ENCODE measurements around the gene ALX4. TPM values are rescaled to one million over a fixed set of nuclear protein-coding genes. Genes with fewer than 3 reads are reported as not detected.

ALX4 gene
- total RNA-seq, 2 experiments from 2014 or later = not detected

- H3K27me3 ChIP-seq (ENCODE audit: control insufficient read depth in 1 of 2, insufficient read depth in 2 of 2, low read length in 2 of 2) = no peaks in the 10 kb centered on the region
- H3K4me1 ChIP-seq (ENCODE audit: insufficient read depth, low read length) = peaks cover 10% of the 10 kb centered on the region
- no peaks in the 10 kb centered on the region for H3K9me3 ChIP-seq (ENCODE audit: control insufficient read depth in 1 of 2, insufficient read depth in 1 of 2, low read length in 2 of 2)
- ChIA-PET CTCF (no interaction called here), POLR2A (no interaction called here)
- no peak overlapping the region for H3K27ac ChIP-seq (ENCODE audit: low read depth in 1 of 2, low read length in 2 of 2)
- TF ChIP-seq, protein P1, sequence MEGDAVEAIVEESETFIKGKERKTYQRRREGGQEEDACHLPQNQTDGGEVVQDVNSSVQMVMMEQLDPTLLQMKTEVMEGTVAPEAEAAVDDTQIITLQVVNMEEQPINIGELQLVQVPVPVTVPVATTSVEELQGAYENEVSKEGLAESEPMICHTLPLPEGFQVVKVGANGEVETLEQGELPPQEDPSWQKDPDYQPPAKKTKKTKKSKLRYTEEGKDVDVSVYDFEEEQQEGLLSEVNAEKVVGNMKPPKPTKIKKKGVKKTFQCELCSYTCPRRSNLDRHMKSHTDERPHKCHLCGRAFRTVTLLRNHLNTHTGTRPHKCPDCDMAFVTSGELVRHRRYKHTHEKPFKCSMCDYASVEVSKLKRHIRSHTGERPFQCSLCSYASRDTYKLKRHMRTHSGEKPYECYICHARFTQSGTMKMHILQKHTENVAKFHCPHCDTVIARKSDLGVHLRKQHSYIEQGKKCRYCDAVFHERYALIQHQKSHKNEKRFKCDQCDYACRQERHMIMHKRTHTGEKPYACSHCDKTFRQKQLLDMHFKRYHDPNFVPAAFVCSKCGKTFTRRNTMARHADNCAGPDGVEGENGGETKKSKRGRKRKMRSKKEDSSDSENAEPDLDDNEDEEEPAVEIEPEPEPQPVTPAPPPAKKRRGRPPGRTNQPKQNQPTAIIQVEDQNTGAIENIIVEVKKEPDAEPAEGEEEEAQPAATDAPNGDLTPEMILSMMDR (IDR thresholded peaks at IDR 0.05) = no peak
- Mint-ChIP-seq H3K27me3 (no peaks in the 10 kb centered on the region), H3K9me3 (no peaks in the 10 kb centered on the region), H3K4me3 (no peak overlapping the region), H3K36me3 (ENCODE audit: low read depth) (peaks cover 53% of the 10 kb centered on the region), H3K4me1 (ENCODE audit: low read depth) (peaks cover 14% of the 10 kb centered on the region), H3K27ac (no peak overlapping the region)
- no peaks in the 10 kb centered on the region for H3K36me3 ChIP-seq (ENCODE audit: insufficient read depth, low read length)
- intact Hi-C loops (cut with DNase I, micrococcal nuclease) = no loop called here
- no peak overlapping the region for H3K4me3 ChIP-seq (ENCODE audit: low read length)
- DNase-seq (no peak), ATAC-seq (ENCODE audit: poor library complexity) (no peak)
Measured at GRCh38 chr11:44221992-44222391, 87.9 kb downstream of the ALX4 start.

DNA sequence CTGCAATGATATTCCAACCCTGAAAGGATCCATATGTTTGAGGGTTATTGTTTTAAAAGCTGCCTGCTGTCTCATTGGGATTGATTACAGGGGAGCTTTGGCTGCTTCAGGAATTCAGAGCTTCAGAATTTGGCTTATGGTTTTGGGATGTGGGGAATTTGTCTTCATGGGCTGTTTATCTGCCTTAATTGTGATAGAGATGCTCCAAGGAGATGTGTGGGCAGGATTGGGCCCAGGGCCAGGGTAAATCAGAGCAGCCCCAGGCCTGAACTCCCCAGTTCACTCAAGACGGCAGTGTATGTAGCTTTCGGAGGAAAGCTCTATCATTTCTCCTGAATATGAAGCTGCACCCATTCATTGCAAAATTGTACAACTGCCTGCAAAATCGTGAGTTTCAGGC is 88.5 kb downstream of the ALX4 start:
- Histone ChIP-seq H3K36me3 (ENCODE audit: insufficient read depth, low read length) (no peaks in the 10 kb centered on the region), H3K9me3 (ENCODE audit: control insufficient read depth in 1 of 2, insufficient read depth in 1 of 2, low read length in 2 of 2) (no peaks in the 10 kb centered on the region), H3K27me3 (ENCODE audit: control insufficient read depth in 1 of 2, insufficient read depth in 2 of 2, low read length in 2 of 2) (no peaks in the 10 kb centered on the region), H3K4me3 (ENCODE audit: low read length) (no peak overlapping the region), H3K4me1 (ENCODE audit: insufficient read depth, low read length) (peaks cover 5% of the 10 kb centered on the region), H3K27ac (ENCODE audit: low read depth in 1 of 2, low read length in 2 of 2) (no peak overlapping the region)
- Mint-ChIP-seq H3K4me1 (ENCODE audit: low read depth) (peaks cover 11% of the 10 kb centered on the region), H3K36me3 (ENCODE audit: low read depth) (peaks cover 58% of the 10 kb centered on the region), H3K27ac (no peak overlapping the region), H3K27me3 (no peaks in the 10 kb centered on the region), H3K9me3 (no peaks in the 10 kb centered on the region), H3K4me3 (no peak overlapping the region)
- DNase-seq = no peak
- intact Hi-C loops (cut with DNase I, micrococcal nuclease) = no loop called here
- ChIA-PET CTCF (no interaction called here), POLR2A (no interaction called here)
- no peak for ATAC-seq (ENCODE audit: poor library complexity)
- TF ChIP-seq, protein P1 (IDR thresholded peaks at IDR 0.05) = no peak

DNA sequence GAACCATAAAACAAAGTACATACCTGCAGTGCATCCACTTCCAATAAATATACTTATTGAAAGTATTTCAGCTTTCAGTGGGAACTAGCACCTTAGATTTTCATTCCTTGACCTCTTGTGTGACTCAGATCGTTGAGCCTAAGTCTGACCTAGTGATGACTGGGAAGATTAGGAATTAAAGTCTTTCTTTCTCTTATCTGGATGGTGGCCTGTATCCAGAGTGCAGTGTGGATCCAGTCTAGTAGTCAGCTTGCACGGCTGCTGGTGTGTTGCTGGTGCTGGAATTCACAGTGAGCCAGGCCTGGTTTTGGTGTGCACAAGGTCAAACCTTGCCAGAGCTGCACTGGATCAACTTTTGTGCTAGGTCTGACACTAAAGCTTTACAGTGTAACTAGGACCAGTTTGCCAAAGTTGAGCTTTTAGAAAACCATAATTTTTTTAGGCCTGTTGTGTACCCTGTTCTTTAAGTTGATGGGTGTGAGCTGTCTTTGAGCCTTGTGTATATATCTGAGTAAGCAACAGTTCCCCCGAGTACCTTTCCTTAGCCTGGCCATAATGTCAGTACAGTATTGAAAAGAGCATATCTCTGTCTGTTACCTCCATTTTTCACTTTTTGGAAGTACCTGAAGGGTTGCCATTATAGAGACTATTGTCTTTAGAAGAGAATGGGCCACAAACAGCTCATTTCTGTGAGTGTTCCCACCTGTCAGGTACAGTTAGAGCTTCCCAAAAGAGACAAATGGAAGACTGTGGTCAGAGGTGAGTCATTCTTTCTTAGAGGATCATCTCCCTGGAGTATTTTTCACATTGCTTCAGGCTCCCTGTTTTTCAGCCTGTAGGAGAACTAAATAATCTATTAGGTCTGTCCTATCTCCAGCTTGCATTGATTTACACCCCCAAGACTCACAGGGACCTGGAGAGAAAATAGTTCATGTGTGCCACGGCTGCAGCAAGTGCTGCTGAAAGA is 89.8 kb downstream of the ALX4 start:
- Mint-ChIP-seq H3K9me3 (no peaks in the 10 kb centered on the region), H3K36me3 (ENCODE audit: low read depth) (peaks cover 60% of the 10 kb centered on the region), H3K27me3 (no peaks in the 10 kb centered on the region), H3K4me1 (ENCODE audit: low read depth) (peaks cover 2% of the 10 kb centered on the region), H3K27ac (no peak overlapping the region), H3K4me3 (no peak overlapping the region)
- no peaks in the 10 kb centered on the region for H3K9me3 ChIP-seq (ENCODE audit: control insufficient read depth in 1 of 2, insufficient read depth in 1 of 2, low read length in 2 of 2)
- ATAC-seq (ENCODE audit: poor library complexity) = no peak
- CTCF ChIA-PET = no interaction called here
- no peak overlapping the region for H3K27ac ChIP-seq (ENCODE audit: low read depth in 1 of 2, low read length in 2 of 2)
- H3K27me3 ChIP-seq (ENCODE audit: control insufficient read depth in 1 of 2, insufficient read depth in 2 of 2, low read length in 2 of 2) = no peaks in the 10 kb centered on the region
- no peak overlapping the region for H3K4me3 ChIP-seq (ENCODE audit: low read length)
- POLR2A ChIA-PET = no interaction called here
- H3K4me1 ChIP-seq (ENCODE audit: insufficient read depth, low read length) = no peaks in the 10 kb centered on the region
- no peaks in the 10 kb centered on the region for H3K36me3 ChIP-seq (ENCODE audit: insufficient read depth, low read length)
- TF ChIP-seq, protein P1 (IDR thresholded peaks at IDR 0.05) = no peak
- no peak for DNase-seq
- intact Hi-C loops (cut with DNase I, micrococcal nuclease) = no loop called here

Data from CD4-positive, alpha-beta T cell (primary cell).